Stimulated activated CD4-positive, alpha-beta T cell treated with anti-CD3 and anti-CD28 coated beads, Interleukin-12 subunit alpha, Interleukin-12 subunit beta, amount 100 ng/mL, for 24 hours (primary cell): ENCODE results near the gene CD81.
A peak's percentile ranks its signal among the peaks of the same experiment; 100 is the strongest.
"Not testable (repeated sequence)": the region's sequence is repeated elsewhere in the genome, so short reads cannot be mapped to it uniquely, and the experiment has no call there.

Experiments
- DNase-seq, 2 experiments: peaks; one replicate each; pipeline ENCODE4 v3.0.0-alpha.2; 2020; ENCODE audit warnings: low read depth in 2 of 2

The CD81 gene

GRCh38 chr11:2376751-2377451, at the start of gene CD81:
Gene CD81, plus strand, starts transcription at chr11:2377310. Its CDS starts 240 bp downstream, at chr11:2377550.
- peak in 1 of 2 experiments; percentile 57 for DNase-seq

GRCh38 chr11:2328021-2328420, 49.1 kb upstream of the CD81 start:
- no peak for DNase-seq

- DNase-seq, result no peak
Observed at GRCh38 chr11:2328656-2329354, 48.3 kb upstream of the CD81 start.

- no peak for DNase-seq
Observed at GRCh38 chr11:2329551-2329950, 47.6 kb upstream of the CD81 start.

GRCh38 chr11:2330696-2331095, 46.4 kb upstream of the CD81 start:
- DNase-seq, result no peak

- no peak for DNase-seq
Observed at GRCh38 chr11:2331404-2331803, 45.7 kb upstream of the CD81 start.

- DNase-seq, result not testable (repeated sequence)
Observed at GRCh38 chr11:2332569-2332968, 44.5 kb upstream of the CD81 start.

- DNase-seq, result not testable (repeated sequence)
Observed at GRCh38 chr11:2333486-2334205, 43.5 kb upstream of the CD81 start.

- DNase-seq, result not testable (repeated sequence)
Observed at GRCh38 chr11:2335286-2335685, 41.8 kb upstream of the CD81 start.

GRCh38 chr11:2338760-2339159, 38.4 kb upstream of the CD81 start:
- DNase-seq, result not testable (repeated sequence)

GRCh38 chr11:2342557-2342956, 34.6 kb upstream of the CD81 start:
- DNase-seq, result no peak

GRCh38 chr11:2342981-2343380, 34.1 kb upstream of the CD81 start:
- no peak for DNase-seq

GRCh38 chr11:2343502-2343901, 33.6 kb upstream of the CD81 start:
- DNase-seq, result no peak

GRCh38 chr11:2345050-2345449, 32.1 kb upstream of the CD81 start:
- DNase-seq, result no peak

- no peak for DNase-seq
Observed at GRCh38 chr11:2346014-2346413, 31.1 kb upstream of the CD81 start.

- DNase-seq, result no peak
Observed at GRCh38 chr11:2346586-2347307, 30.4 kb upstream of the CD81 start.

GRCh38 chr11:2347308-2347830, 29.7 kb upstream of the CD81 start:
- no peak for DNase-seq

GRCh38 chr11:2348986-2349385, 28.1 kb upstream of the CD81 start:
- no peak for DNase-seq

GRCh38 chr11:2351701-2352100, 25.4 kb upstream of the CD81 start:
- no peak for DNase-seq

- no peak for DNase-seq
Observed at GRCh38 chr11:2352420-2352819, 24.7 kb upstream of the CD81 start.

- no peak for DNase-seq
Observed at GRCh38 chr11:2355000-2355644, 22.0 kb upstream of the CD81 start.
